IPS-18c (cell line): Measurements from ENCODE around the gene KIF6.
"Not testable (repeated sequence)": the region's sequence is repeated elsewhere in the genome, so short reads cannot be mapped to it uniquely, and the experiment has no call there.

Experiments
- H3K4me3 ChIP-seq: 2 replicates; pipeline ENCODE4 v1.7.0; 2013; ENCODE audit warnings: low read depth, mild to moderate bottlenecking, low read length, moderate library complexity; ENCODE audit not compliant: insufficient read depth
- H3K9me3 ChIP-seq: one replicate; pipeline ENCODE4 v1.6.1; 2013; ENCODE audit warnings: mild to moderate bottlenecking, low read length, moderate library complexity; ENCODE audit not compliant: control insufficient read depth, insufficient read depth

KIF6 gene

DNA sequence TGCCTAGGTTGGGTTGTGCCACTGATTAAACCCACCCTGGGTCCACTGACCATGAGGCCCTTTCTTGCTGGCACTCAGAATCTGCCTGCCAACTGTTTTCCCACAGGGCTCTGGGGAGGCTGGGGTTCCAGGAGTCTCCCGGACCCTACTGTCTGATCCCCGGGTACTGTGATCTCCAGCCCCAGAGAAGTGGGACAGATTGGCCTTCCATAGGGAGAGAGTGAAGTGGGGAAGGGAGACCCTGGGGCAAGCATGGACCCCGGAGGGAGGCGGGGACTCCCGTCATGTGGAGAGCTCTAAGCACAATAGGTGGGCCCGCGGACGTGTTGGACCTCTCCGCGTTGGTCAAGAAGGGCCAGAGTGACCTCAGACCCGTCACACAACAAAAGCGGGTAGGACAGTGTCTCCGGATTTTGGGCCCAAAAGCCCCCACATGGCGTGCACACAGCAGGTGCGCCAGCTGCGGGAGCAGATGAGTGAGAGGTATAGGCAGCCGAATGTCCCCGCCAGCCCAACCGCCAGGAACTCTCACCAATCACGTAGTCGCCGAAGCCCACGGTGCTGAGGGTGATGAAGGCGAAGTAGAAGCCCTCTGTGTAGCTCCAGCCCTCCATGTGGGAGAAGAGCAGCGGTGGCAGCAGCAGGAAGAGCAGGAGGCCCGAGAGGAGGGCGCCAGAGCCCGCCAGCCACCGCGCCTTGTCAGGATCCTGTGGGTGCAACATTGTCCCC lies 421.6 kb downstream of the KIF6 start:
- peaks cover 2% of the 10 kb centered on the region for H3K9me3 ChIP-seq
- no peak overlapping the region for H3K4me3 ChIP-seq

DNA sequence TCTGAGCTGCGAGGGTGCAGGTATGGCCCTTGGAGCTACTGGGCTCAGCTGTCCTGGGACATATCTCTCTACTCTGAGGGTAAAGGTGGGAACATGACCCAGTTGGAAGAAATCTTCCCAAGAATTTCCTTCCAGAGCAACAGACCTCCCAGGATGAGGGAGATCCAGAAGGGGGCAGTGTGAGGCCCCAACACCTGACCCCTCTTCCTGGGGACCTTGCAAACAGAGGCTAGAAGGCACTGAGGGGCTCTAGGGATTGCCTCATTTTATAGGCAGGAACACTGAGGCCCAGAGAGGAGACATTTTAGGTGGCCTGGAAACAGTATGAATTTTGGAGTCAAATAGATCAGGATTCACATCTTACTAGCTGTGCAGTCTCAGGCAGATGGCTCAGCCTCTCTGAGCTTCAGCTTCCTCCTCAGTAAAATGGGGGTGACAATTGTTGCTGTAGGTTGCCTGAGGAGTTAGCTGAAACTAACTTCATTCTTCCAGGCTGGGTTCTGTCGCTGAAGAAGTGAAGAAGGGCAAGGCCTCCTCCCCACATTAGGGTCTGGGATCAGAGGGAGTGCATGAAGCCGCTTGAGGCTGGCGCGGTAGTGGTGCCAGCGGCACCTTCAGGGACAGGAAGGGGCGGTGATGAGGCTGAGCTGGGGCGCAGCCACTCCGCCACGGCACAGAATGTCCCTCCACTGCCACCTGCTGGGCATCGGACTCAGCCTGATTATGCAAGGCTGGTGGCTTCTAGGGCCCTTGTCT lies 422.4 kb downstream of the KIF6 start:
- H3K4me3 ChIP-seq = no peak overlapping the region
- peaks cover 2% of the 10 kb centered on the region for H3K9me3 ChIP-seq

DNA sequence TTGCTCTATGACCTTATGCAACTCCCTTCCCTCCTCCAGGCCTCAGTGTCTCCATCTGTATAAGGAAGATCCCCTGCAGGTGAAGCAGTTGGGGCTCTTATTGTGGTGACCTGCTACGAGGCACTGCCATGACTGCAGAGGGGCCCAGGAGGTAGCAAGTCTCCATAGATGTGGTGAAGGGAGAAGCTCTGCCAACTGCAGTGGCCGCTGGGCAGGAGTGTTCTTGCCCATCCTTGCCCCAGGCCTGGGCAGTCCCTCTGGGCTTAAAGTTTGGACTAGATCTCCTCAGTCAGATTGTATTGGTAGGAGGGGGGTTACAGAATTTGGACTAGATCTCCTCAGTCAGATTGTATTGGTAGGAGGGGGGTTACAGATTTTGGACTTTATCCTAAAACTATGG lies 423.2 kb downstream of the KIF6 start:
- no peak overlapping the region for H3K4me3 ChIP-seq

GRCh38 chr6:39301606-39302005 lies 423.6 kb downstream of the KIF6 start:
- no peak overlapping the region for H3K4me3 ChIP-seq
- H3K9me3 ChIP-seq = peaks cover 2% of the 10 kb centered on the region

More for the DNA sequence above, 423.2 kb downstream of the KIF6 start:
- peaks cover 2% of the 10 kb centered on the region for H3K9me3 ChIP-seq

GRCh38 chr6:39300739-39301138 lies 424.5 kb downstream of the KIF6 start:
- Histone ChIP-seq H3K9me3 (peaks cover 2% of the 10 kb centered on the region), H3K4me3 (no peak overlapping the region)

GRCh38 chr6:39298061-39298460 lies 427.1 kb downstream of the KIF6 start:
- H3K9me3 ChIP-seq = no peaks in the 10 kb centered on the region
- no peak overlapping the region for H3K4me3 ChIP-seq

GRCh38 chr6:39296745-39297640 lies 428.2 kb downstream of the KIF6 start:
- H3K4me3 ChIP-seq = no peak overlapping the region
- no peaks in the 10 kb centered on the region for H3K9me3 ChIP-seq

- Histone ChIP-seq H3K4me3 (no peak overlapping the region), H3K9me3 (no peaks in the 10 kb centered on the region)
Measured at GRCh38 chr6:39295611-39296011, 429.6 kb downstream of the KIF6 start.

- no peaks in the 10 kb centered on the region for H3K9me3 ChIP-seq
- H3K4me3 ChIP-seq = no peak overlapping the region
Measured at GRCh38 chr6:39294899-39295298, 430.3 kb downstream of the KIF6 start.

DNA sequence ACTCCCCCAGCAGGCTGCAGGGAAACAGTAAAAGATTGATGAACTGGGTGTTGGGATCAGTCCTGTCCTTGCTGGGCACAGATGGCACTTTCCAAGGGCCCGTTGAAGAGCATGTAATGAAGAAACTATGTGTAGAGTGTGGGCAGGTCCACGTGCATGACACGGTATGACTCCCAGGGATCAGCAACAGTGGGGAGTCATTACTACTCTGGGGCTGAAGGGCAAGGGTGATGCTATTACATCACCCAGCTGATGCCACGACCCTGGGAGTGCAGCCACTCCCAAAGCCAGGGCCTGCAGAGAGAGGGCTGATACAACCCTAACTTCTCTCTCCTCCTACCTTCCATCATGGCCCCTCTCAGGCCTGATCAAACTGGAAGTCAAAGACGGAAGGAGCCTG lies 431.1 kb downstream of the KIF6 start:
- Histone ChIP-seq H3K9me3 (no peaks in the 10 kb centered on the region), H3K4me3 (no peak overlapping the region)

DNA sequence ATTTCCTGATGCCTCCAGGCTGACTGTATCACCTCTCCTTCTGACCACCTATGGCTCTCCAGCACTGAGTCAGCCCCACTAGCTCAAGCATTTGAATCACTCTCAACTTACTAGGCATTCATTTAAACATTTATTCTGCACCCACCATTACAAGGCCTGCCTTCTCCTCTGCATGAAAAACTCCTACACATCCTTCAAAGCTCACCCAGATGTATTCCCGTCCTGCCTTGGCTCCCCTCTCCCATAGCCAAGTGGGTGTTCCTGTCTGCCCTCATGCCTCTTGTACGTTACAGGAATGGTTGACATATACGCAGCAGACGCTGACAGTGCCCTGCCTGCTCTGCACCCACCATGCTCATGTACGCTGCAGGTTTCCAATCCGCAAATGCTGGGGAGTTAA lies 432.6 kb downstream of the KIF6 start:
- H3K4me3 ChIP-seq = no peak overlapping the region
- no peaks in the 10 kb centered on the region for H3K9me3 ChIP-seq

GRCh38 chr6:39289490-39289889 lies 435.7 kb downstream of the KIF6 start:
- Histone ChIP-seq H3K4me3 (no peak overlapping the region), H3K9me3 (no peaks in the 10 kb centered on the region)

- no peaks in the 10 kb centered on the region for H3K9me3 ChIP-seq
- no peak overlapping the region for H3K4me3 ChIP-seq
Measured at GRCh38 chr6:39287601-39288000, 437.6 kb downstream of the KIF6 start.

DNA sequence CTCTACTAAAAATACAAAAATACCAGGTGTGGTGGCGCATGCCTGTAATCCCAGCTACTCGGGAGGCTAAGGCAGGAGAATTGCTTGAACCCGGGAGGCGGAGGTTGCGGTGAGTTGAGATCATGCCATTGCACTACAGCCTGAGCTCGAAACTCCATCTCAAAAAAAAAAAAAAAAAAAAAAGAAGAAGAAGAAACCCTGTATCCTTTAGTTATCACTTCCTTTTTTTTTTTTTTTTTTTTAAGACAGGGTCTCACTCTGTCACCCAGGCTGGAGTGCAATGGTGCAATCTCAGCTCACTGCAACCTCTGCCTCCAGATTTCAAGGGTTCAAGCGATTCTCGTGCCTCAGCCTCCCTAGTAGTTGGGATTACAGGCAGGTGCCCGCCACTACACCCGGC lies 438.6 kb downstream of the KIF6 start:
- H3K9me3 ChIP-seq, H3K4me3 ChIP-seq: not testable (repeated sequence)

DNA sequence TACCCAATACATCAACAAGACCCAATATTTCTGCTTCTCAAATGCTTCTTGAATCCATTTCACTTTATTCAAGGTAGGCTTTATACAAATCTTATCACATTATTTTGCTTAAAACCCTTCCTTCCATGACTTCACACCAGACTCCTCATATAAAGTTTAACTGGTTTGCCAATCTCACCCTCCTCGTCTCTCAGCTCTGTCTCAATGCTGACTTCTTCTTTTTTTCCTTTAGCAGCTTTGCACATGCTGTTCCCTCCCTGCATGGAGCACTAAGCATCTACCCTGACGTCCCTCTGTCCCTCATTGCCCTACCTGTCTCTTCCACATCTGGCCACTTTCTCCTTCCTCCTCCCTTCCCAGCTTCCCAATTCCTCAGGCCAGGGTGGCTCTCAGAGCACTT lies 442.4 kb downstream of the KIF6 start:
- Histone ChIP-seq H3K9me3 (no peaks in the 10 kb centered on the region), H3K4me3 (no peak overlapping the region)

- H3K9me3 ChIP-seq = no peaks in the 10 kb centered on the region
Measured at GRCh38 chr6:39281312-39281980, 443.8 kb downstream of the KIF6 start.

DNA sequence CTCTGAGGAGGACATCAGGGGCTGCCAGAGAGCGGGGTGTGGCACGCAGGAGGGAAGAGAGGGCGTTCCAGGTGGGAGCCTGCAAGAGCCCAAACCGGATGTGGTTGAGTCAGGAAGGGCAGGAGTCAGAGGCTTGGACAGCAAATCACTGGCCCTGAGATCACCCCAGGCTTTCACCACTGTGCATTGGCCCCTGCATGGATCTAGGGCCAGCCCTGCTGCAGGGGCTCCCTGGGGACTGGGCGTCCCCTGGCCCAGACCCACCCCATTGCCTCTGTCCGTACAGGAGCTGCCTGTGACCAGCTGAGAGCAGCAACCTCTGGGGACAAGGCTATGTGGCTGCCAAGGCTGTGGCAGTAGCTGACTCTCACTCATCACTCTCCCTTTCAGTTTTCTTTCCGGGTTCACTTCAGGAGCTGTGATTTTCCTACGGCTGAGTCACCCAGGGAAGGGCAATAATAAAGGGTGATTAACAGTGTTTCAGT lies 444.9 kb downstream of the KIF6 start:
- Histone ChIP-seq H3K4me3 (no peak overlapping the region), H3K9me3 (no peaks in the 10 kb centered on the region)

More at GRCh38 chr6:39281312-39281980, 443.8 kb downstream of the KIF6 start:
- H3K4me3 ChIP-seq = no peak overlapping the region
